Middle frontal gyrus (tissue), 1 donor: ENCODE results near the gene TMCC1.

Experiments used
- DNase-seq: peaks from one replicate; pipeline ENCODE4 v3.0.0-alpha.2; 2015; ENCODE audit warnings: low spot score; ENCODE audit errors: extremely low spot score

Gene TMCC1

GRCh38 chr3:129602309-129602708, 291.2 kb downstream of the TMCC1 start:
- no peak for DNase-seq

GRCh38 chr3:129601713-129602112, 291.8 kb downstream of the TMCC1 start:
- no peak for DNase-seq

GRCh38 chr3:129600348-129600747, 293.2 kb downstream of the TMCC1 start:
- DNase-seq = no peak

GRCh38 chr3:129599607-129600006, 293.9 kb downstream of the TMCC1 start:
- DNase-seq = no peak

GRCh38 chr3:129599073-129599472, 294.4 kb downstream of the TMCC1 start:
- no peak for DNase-seq

- no peak for DNase-seq
Measured at GRCh38 chr3:129598484-129598883, 295.0 kb downstream of the TMCC1 start.

- no peak for DNase-seq
Measured at GRCh38 chr3:129598000-129598381, 295.5 kb downstream of the TMCC1 start.
